HCT116 (cell line): ENCODE measurements around the gene ZYX. TPM values are rescaled to one million over a fixed set of nuclear protein-coding genes. Genes with fewer than 3 reads are reported as not detected.

Source experiments
- ATAC-seq: fragments of 200-7000 bp; cut with Tn5 transposase; 2 replicates; pipeline ENCODE4 v1.9.1; 2020; ENCODE audit warnings: mild to moderate bottlenecking, moderate library complexity
- BruUV-seq: library from RNA; stranded (reverse); fragments of 400-500 nt; replicated peaks from 2 replicates; lab custom pipeline; 2021; lab: Mats Ljungman, UMichigan
- CTCF ChIA-PET: fragments of 300-600 bp; sonication (Branson Sonifier 250); formaldehyde crosslinking; loops from one replicate; lab custom pipeline; 2021; ENCODE audit warnings: antibody characterized with exemption; lab: Charles Lee
- POLR2A ChIA-PET: fragments of 300-600, 350-600 bp; sonication (Branson Sonifier 250); formaldehyde crosslinking; loops from one replicate; lab custom pipeline; 2021; ENCODE audit warnings: antibody characterized with exemption; lab: Charles Lee
- RAD21 ChIA-PET, 2 experiments: fragments of 300-600 bp; sonication (Branson Sonifier 250); formaldehyde crosslinking; loops; one replicate each; lab custom pipeline; 2023; ENCODE audit warnings: low total read pairs in 2 of 2; ENCODE audit not compliant: uncharacterized antibody in 2 of 2, unreplicated experiment in 2 of 2, low non-redundant PET in 1 of 2; lab: Charles Lee
- DNase-seq: peaks from one replicate; pipeline ENCODE4 v3.0.0-alpha.2; 2010; ENCODE audit warnings: low read depth, low spot score
- H2AFZ ChIP-seq: fragments of 200-600 bp; shearing (Covaris generic), sonication (generic); 2 replicates; pipeline ENCODE4 v1.6.1; 2017; ENCODE audit warnings: low read depth, mixed run types, mixed read lengths, antibody characterized with exemption, low read length; ENCODE audit not compliant: poor library complexity, severe bottlenecking
- H3K27ac ChIP-seq: 2 replicates; pipeline ENCODE4 v1.5.1; 2012; ENCODE audit warnings: low read depth, low read length
- H3K27me3 ChIP-seq: fragments of 200-600 bp; sonication (generic); 2 replicates; pipeline ENCODE4 v1.6.1; 2016; ENCODE audit warnings: mixed run types, low read length, mixed read lengths; ENCODE audit not compliant: insufficient read depth
- H3K36me3 ChIP-seq, 2 experiments: fragments of 200-500 bp in 1 of 2; fragments of 200-600 bp in 1 of 2; sonication (Bioruptor generic) in 1 of 2; sonication (generic) in 1 of 2; 2 replicates each; pipeline versions ENCODE4 v1.5.1 to v1.6.1; 2014 to 2016; ENCODE audit warnings: low read length in 2 of 2, inconsistent platforms in 1 of 2, mixed read lengths in 1 of 2, mixed run types in 1 of 2; ENCODE audit not compliant: insufficient read depth in 2 of 2, control insufficient read depth in 1 of 2
- H3K4me1 ChIP-seq, 2 experiments: fragments of 200-600 bp in 1 of 2; sonication (generic) in 1 of 2; 2 replicates each; pipeline versions ENCODE4 v1.5.1 to v1.6.1; 2012 to 2017; ENCODE audit warnings: low read length in 2 of 2, inconsistent platforms in 1 of 2, mild to moderate bottlenecking in 1 of 2, mixed read lengths in 1 of 2, mixed run types in 1 of 2, moderate library complexity in 1 of 2; ENCODE audit not compliant: insufficient read depth in 2 of 2, control insufficient read depth in 1 of 2
- H3K4me2 ChIP-seq: fragments of 200-600 bp; sonication (generic); 2 replicates; pipeline ENCODE4 v1.6.1; 2017; ENCODE audit warnings: mixed run types, low read length, mixed read lengths
- H3K4me3 ChIP-seq, 2 experiments: fragments of 200-600 bp in 1 of 2; sonication (generic) in 1 of 2; replicated peaks in 1 of 2; 2 replicates each; pipeline ENCODE4 v1.5.1; 2011 to 2016; ENCODE audit warnings: low read length in 2 of 2, control low read depth in 1 of 2, low read depth in 1 of 2, mild to moderate bottlenecking in 1 of 2, mixed read lengths in 1 of 2, mixed run types in 1 of 2
- H3K79me2 ChIP-seq: fragments of 200-600 bp; sonication (generic); 2 replicates; pipeline ENCODE4 v1.6.1; 2017; ENCODE audit warnings: mild to moderate bottlenecking, mixed run types, low read length, moderate library complexity, mixed read lengths; ENCODE audit not compliant: insufficient read depth
- H3K9ac ChIP-seq: fragments of 200-600 bp; sonication (generic); 2 replicates; pipeline ENCODE4 v1.6.1; 2016; ENCODE audit warnings: low read length, mixed read lengths
- H3K9me2 ChIP-seq: fragments of 200-600 bp; sonication (generic), shearing (Covaris generic); 2 replicates; pipeline ENCODE4 v1.6.1; 2017; ENCODE audit warnings: mixed run types, mild to moderate bottlenecking, moderate library complexity; ENCODE audit not compliant: insufficient read depth
- H3K9me3 ChIP-seq, 2 experiments: fragments of 200-500 bp in 1 of 2; fragments of 200-600 bp in 1 of 2; sonication (Bioruptor generic) in 1 of 2; sonication (generic) in 1 of 2; 2 replicates each; pipeline ENCODE4 v1.6.1; 2014 to 2017; ENCODE audit warnings: low read length in 2 of 2, mixed read lengths in 2 of 2, inconsistent platforms in 1 of 2, low read depth in 1 of 2, mild to moderate bottlenecking in 1 of 2, mixed run types in 1 of 2, moderate library complexity in 1 of 2; ENCODE audit not compliant: control insufficient read depth in 1 of 2, insufficient read depth in 1 of 2
- H4K20me1 ChIP-seq: fragments of 200-600 bp; sonication (generic), shearing (Covaris generic); 2 replicates; pipeline ENCODE4 v1.6.1; 2017; ENCODE audit warnings: mixed run types, mild to moderate bottlenecking, moderate library complexity; ENCODE audit not compliant: insufficient read depth
- CBX3 ChIP-seq: IDR thresholded peaks from 2 replicates; pipeline ENCODE4 v1.6.1; 2012; ENCODE audit warnings: low read depth
- CTCF ChIP-seq, 3 experiments: fragments of 200-600 bp in 1 of 3; sonication (generic) in 1 of 3; IDR thresholded peaks in 2 of 3; conservative IDR thresholded peaks in 1 of 3; 2 replicates each; pipeline ENCODE4 v1.5.1; 2012 to 2017; ENCODE audit warnings: low read depth in 2 of 3, low read length in 2 of 3, antibody characterized with exemption in 1 of 3, borderline replicate concordance in 1 of 3, control low read depth in 1 of 3, mild to moderate bottlenecking in 1 of 3, mixed read lengths in 1 of 3, mixed run types in 1 of 3, moderate library complexity in 1 of 3; ENCODE audit not compliant: insufficient read depth in 1 of 3
- ELF1 ChIP-seq: IDR thresholded peaks from 2 replicates; pipeline ENCODE4 v1.6.1; 2012; ENCODE audit warnings: low read depth, borderline replicate concordance
- EZH2phosphoT487 ChIP-seq: fragments of 200-600 bp; IDR thresholded peaks from 2 replicates; pipeline ENCODE4 v1.6.1; 2018; ENCODE audit warnings: antibody characterized with exemption, borderline replicate concordance
- POLR2A ChIP-seq: IDR thresholded peaks from 2 replicates; pipeline ENCODE4 v1.7.0; 2011; ENCODE audit warnings: borderline replicate concordance; ENCODE audit not compliant: insufficient read depth, insufficient read length; ENCODE audit errors: extremely low read depth
- POLR2AphosphoS5 ChIP-seq: IDR thresholded peaks from 2 replicates; pipeline ENCODE4 v1.6.1; 2011; ENCODE audit warnings: mild to moderate bottlenecking, low read depth, low read length, moderate library complexity
- SP1 ChIP-seq: IDR thresholded peaks from 2 replicates; pipeline ENCODE4 v1.6.1; 2012; ENCODE audit warnings: low read depth
- SRF ChIP-seq: IDR thresholded peaks from 2 replicates; pipeline ENCODE4 v1.6.1; 2012; ENCODE audit warnings: low read depth
- TCF7L2 ChIP-seq: IDR thresholded peaks from 2 replicates; pipeline ENCODE4 v1.7.0; 2011; ENCODE audit warnings: borderline replicate concordance, inconsistent platforms; ENCODE audit not compliant: insufficient read depth, insufficient read length; ENCODE audit errors: extremely low read depth
- ZBTB33 ChIP-seq: IDR thresholded peaks from 2 replicates; pipeline ENCODE4 v1.6.1; 2011; ENCODE audit warnings: mild to moderate bottlenecking, low read length, moderate library complexity; ENCODE audit not compliant: insufficient replicate concordance; ENCODE audit errors: extremely low read depth
- intact Hi-C: fragments of 100-400 bp; cut with micrococcal nuclease; formaldehyde crosslinking; loops from 2 replicates; pipeline ENCODE4 v1.10.0; 2022
- total RNA-seq: library from RNA; stranded (reverse); gene quantifications from one replicate; pipeline ENCODE4 v1.2.1, GENCODE V29; 2021; ENCODE audit not compliant: unreplicated experiment

The ZYX gene
- total RNA-seq, 1 experiment from 2014 or later = 144 TPM

- Histone ChIP-seq H3K9ac (no peak overlapping the region), H3K27ac (no peak overlapping the region), H3K4me2 (no peak overlapping the region), H3K9me3 (no peaks in the 10 kb centered on the region), H2AFZ (no peak overlapping the region), H3K36me3 (no peaks in the 10 kb centered on the region; a peak in 2 of 4 replicates), H4K20me1 (no peaks in the 10 kb centered on the region), H3K4me1 (peaks cover 15 to 22% of the 10 kb centered on the region in 2 experiments; a peak in 3 of 4 replicates), H3K4me3 (no peak overlapping the region), H3K27me3 (no peaks in the 10 kb centered on the region), H3K79me2 (peaks cover 3% of the 10 kb centered on the region; the same call in 1 of the 2 replicates), H3K9me2 (no peaks in the 10 kb centered on the region)
- TF ChIP-seq CBX3 = no peak
- RAD21 ChIA-PET = no interaction called here
- CTCF ChIA-PET = interaction anchor here (0.6 kb wide), 1 partner anchor 25 kb away, joined by 3 read pairs; no protein-coding TSS in a partner anchor
- intact Hi-C loops = loop anchor here (5.0 kb wide), 2 partner anchors 103 to 148 kb away; no protein-coding TSS in a partner anchor
- ATAC-seq (no peak), DNase-seq (no peak)
- BruUV-seq = no TSS peak
- POLR2A ChIA-PET = interaction anchor here (1.6 kb wide), 1 partner anchor 9 kb away, joined by 5 read pairs; no protein-coding TSS in a partner anchor
Measured at GRCh38 chr7:143405173-143406001, 24.2 kb downstream of the ZYX start.

GRCh38 chr7:143406002-143406357, 24.8 kb downstream of the ZYX start:
- no peak for DNase-seq
- TF ChIP-seq ZBTB33 = no peak
- TF ChIP-seq ELF1 = no peak
- TF ChIP-seq POLR2AphosphoS5 = no peak
- TF ChIP-seq TCF7L2 = no peak
- TF ChIP-seq SRF = no peak
- TF ChIP-seq CTCF (IDR thresholded peaks at IDR 0.05 in 2 of 3, conservative IDR thresholded peaks at IDR 0.05 in 1 of 3; ENCODE audit: borderline replicate concordance in 1 of 3, insufficient read depth in 1 of 3, low read depth in 2 of 3, low read length in 2 of 3) = no peak
- no peak for TF ChIP-seq EZH2phosphoT487
- no peak for TF ChIP-seq SP1
- no peak for TF ChIP-seq POLR2A
- Histone ChIP-seq H3K9ac (no peak overlapping the region), H3K4me3 (no peak overlapping the region), H4K20me1 (no peaks in the 10 kb centered on the region), H3K9me3 (no peaks in the 10 kb centered on the region), H3K4me2 (no peak overlapping the region), H2AFZ (no peak overlapping the region), H3K9me2 (no peaks in the 10 kb centered on the region), H3K36me3 (no peaks in the 10 kb centered on the region; a peak in 2 of 4 replicates), H3K4me1 (peaks cover 15 to 22% of the 10 kb centered on the region in 2 experiments; a peak in 3 of 4 replicates), H3K27me3 (no peaks in the 10 kb centered on the region), H3K79me2 (peaks cover 3% of the 10 kb centered on the region; the same call in 1 of the 2 replicates), H3K27ac (no peak overlapping the region)
- intact Hi-C loops = loop anchor here (5.0 kb wide), 2 partner anchors 104 to 149 kb away; no protein-coding TSS in a partner anchor
- RAD21 ChIA-PET = no interaction called here
- CTCF ChIA-PET = no interaction called here
- POLR2A ChIA-PET = interaction anchor here (1.6 kb wide), 1 partner anchor 10 kb away, joined by 5 read pairs; no protein-coding TSS in a partner anchor
- BruUV-seq = no TSS peak
- ATAC-seq = no peak
